Transverse colon (tissue), 3 donors: Measurements from ENCODE around the gene SLC16A3.

Experiments used
- POLR2A ChIP-seq: fragments of 450-650 bp; IDR thresholded peaks from one replicate; pipeline ENCODE4 v1.6.1; 2016; ENCODE audit warnings: antibody characterized with exemption, mild to moderate bottlenecking, moderate library complexity
- TF ChIP-seq, protein P1 (sequence below), 5 experiments: fragments of 200-600 bp in 3 of 5; fragments of 450-650 bp in 2 of 5; sonication (generic) in 3 of 5; IDR thresholded peaks; 1 replicate in 2 of 5; 2 replicates in 3 of 5; pipeline ENCODE4 v1.5.1; 2016 to 2017; ENCODE audit warnings: antibody characterized with exemption in 5 of 5, inconsistent platforms in 3 of 5, mild to moderate bottlenecking in 2 of 5, moderate library complexity in 1 of 5

- no peak for TF ChIP-seq POLR2A
- TF ChIP-seq, protein P1, sequence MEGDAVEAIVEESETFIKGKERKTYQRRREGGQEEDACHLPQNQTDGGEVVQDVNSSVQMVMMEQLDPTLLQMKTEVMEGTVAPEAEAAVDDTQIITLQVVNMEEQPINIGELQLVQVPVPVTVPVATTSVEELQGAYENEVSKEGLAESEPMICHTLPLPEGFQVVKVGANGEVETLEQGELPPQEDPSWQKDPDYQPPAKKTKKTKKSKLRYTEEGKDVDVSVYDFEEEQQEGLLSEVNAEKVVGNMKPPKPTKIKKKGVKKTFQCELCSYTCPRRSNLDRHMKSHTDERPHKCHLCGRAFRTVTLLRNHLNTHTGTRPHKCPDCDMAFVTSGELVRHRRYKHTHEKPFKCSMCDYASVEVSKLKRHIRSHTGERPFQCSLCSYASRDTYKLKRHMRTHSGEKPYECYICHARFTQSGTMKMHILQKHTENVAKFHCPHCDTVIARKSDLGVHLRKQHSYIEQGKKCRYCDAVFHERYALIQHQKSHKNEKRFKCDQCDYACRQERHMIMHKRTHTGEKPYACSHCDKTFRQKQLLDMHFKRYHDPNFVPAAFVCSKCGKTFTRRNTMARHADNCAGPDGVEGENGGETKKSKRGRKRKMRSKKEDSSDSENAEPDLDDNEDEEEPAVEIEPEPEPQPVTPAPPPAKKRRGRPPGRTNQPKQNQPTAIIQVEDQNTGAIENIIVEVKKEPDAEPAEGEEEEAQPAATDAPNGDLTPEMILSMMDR (IDR thresholded peaks at IDR 0.05), result no peak
Observed at GRCh38 chr17:82193520-82194220, 35.2 kb upstream of the SLC16A3 start.
